GM19043 (cell line): ENCODE measurements around the gene ZNF334.

Experiments
- ATAC-seq: cut with Tn5 transposase; IDR thresholded peaks from one replicate; pipeline ENCODE4 v1.9.1; 2021; ENCODE audit warnings: low read depth; ENCODE audit not compliant: unreplicated experiment

The ZNF334 gene

GRCh38 chr20:46491354-46491753 lies 22.0 kb downstream of the ZNF334 start:
- no peak for ATAC-seq

GRCh38 chr20:46488451-46488850 lies 24.9 kb downstream of the ZNF334 start:
- ATAC-seq: no peak

GRCh38 chr20:46487628-46488027 lies 25.7 kb downstream of the ZNF334 start:
- no peak for ATAC-seq

- ATAC-seq: no peak
These were observed 27.9 kb downstream of the ZNF334 start for GRCh38 chr20:46485431-46485830.

GRCh38 chr20:46484954-46485353 lies 28.4 kb downstream of the ZNF334 start:
- no peak for ATAC-seq

DNA sequence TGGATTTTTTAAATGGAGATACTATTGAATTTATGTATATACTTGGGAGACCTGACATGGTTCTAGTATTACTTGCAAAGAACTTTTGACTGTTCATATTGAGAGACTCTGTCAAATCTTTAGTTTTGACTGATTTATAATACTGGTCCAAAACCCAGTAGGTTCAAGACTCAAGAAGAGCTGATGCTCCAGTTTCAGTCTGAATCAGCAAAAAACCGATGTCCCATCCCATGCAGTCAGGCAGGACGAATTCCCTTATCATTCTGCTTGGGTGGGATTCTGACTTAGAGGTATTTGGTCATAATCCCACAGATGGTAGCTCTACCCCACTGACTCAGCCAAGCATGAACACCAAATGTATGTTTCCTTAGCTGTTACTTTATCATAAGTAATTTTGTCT lies 29.5 kb downstream of the ZNF334 start:
- ATAC-seq: no peak

DNA sequence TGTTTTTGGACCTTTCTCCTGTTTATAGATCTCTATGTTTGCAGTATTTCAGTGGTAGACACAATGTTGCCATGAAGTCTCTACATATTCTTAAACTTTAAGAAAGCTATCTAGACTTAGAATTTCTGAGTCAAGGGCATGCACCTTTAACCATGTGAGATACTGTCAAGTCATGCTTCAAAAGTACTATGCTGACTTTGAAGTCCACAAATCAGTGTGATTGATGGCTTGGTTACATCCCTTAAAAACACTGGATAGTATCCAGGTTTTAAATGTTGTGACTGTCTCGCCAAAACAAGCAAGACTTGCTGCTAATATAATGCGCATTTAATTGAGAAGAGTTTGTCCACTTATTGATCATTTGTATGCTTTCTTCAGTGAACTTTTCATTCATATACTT lies 30.5 kb downstream of the ZNF334 start:
- no peak for ATAC-seq

DNA sequence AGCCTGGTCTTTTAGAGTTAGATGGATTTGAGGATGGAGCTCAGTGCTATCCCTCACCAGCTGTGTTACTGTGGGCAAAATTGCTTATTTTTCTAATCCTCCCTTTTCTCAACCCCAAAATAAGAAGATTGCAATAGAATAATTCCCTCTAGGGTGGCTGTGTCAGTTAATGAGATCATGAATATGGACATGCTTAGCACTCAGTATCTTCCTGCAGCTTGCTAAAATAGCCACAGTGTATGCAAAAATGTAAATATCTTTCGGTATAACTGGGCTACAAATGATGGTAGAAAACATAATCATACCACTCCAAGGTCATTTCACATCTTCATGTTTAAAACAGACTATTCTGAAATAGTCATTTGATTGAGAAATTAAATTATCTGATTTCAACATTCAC lies 35.7 kb downstream of the ZNF334 start:
- ATAC-seq: no peak

GRCh38 chr20:46477225-46477624 lies 36.1 kb downstream of the ZNF334 start:
- no peak for ATAC-seq

GRCh38 chr20:46468508-46468907 lies 44.9 kb downstream of the ZNF334 start:
- ATAC-seq: no peak

GRCh38 chr20:46464451-46464850 lies 48.9 kb downstream of the ZNF334 start:
- ATAC-seq: no peak

- no peak for ATAC-seq
These were observed 49.5 kb downstream of the ZNF334 start for GRCh38 chr20:46463852-46464251.

DNA sequence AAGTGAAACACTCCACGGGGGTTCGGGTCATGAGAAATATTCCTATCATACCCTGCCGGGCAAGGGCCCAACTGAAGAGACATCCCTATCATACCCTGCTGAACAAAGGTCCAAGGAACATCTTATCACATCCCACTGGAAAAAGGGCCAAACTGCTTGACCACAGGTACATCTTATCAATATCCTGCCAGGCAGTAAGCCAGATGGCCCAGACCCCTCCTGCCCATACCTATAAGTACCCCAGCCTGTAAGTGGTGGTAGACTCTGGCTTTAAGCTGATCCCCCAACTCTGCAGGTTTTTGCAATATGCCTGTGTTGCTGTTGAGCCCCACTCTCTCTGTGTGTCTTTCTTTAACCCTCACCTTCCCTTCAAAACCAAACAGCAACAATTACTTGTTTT lies 51.6 kb downstream of the ZNF334 start:
- ATAC-seq: no peak

- ATAC-seq: no peak
These were observed 54.3 kb downstream of the ZNF334 start for GRCh38 chr20:46458866-46459750.

DNA sequence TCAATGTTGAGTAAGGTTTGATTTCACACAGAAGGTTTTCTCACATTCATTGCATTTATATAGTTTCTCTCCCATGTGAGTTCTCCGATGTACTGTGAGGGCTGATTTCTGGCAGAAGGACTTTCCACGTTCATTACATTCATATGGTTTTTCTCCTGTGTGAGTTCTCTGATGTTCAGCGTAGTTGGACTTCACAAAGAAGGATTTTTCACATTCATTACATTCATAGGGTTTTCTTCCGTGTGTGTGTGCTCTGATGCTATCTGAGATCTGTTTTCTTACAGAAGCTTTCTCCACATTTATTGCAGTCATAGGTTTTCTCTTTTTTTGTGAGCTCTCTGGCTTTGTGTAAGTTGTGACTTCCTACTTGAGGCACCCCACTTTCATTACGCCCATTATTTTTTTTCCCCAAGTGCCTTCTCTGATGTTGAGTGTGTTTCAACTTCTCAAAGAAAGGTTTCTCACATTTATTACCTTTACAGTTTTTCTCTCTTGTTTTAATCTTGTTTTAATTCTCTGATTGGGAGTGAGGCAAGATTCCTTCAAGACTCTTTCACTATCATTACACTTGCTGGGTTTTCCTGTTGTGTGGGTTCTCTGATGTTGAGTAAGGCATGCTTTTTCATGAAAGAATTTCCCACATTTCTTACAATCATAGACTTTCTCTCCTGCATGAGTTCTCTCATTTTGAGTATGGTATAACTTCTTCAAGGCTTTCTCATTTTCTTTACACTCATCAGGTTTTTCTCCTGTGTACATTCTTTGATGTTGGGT lies 56.9 kb downstream of the ZNF334 start:
- ATAC-seq: no peak

DNA sequence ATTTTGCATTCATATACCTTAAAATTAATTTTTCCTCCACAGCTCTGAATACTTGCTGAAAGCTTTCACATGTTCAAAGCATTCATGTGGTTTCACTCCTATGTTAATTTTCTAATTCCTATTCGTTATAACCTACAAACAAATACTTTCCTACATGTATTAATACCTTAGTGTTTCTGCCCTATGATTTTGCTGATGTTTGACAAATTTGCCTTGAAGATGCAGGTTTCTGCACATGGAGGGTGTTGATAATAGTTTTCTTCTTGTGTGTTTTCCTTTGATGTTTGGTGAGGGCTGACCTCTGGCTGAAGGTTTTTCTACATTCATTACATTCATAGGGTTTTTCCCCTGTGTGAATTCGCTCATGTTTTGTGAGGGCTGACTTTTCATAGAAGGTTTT lies 57.6 kb downstream of the ZNF334 start:
- no peak for ATAC-seq
